Esophagus squamous epithelium (tissue), 4 donors: Measurements from ENCODE around the gene DGCR6L.
"Not testable (repeated sequence)": the region's sequence is repeated elsewhere in the genome, so short reads cannot be mapped to it uniquely, and the experiment has no call there.

ENCODE experiments used
- CTCF ChIP-seq, 6 experiments: fragments of 450-650 bp in 4 of 6; fragments of 200-600 bp in 2 of 6; sonication (generic) in 2 of 6; IDR thresholded peaks; one replicate each; pipeline ENCODE4 v1.5.1; 2016 to 2019; ENCODE audit warnings: antibody characterized with exemption in 6 of 6, mild to moderate bottlenecking in 4 of 6, moderate library complexity in 4 of 6
- POLR2A ChIP-seq, 4 donors: fragments of 450-650 bp; IDR thresholded peaks; one replicate each; pipeline ENCODE4 v1.6.1; 2017; ENCODE audit warnings: antibody characterized with exemption in 4 of 4, mild to moderate bottlenecking in 4 of 4, moderate library complexity in 3 of 4

GRCh38 chr22:20308806-20309650, 10.8 kb downstream of the DGCR6L start:
- TF ChIP-seq POLR2A, CTCF (IDR thresholded peaks at IDR 0.05): not testable (repeated sequence)
